ENCODE measurements around the gene ISG15.

The ISG15 gene

GRCh38 chr1:997993-998744 is 15.1 kb upstream of the ISG15 start:
- TF ChIP-seq, protein P1, sequence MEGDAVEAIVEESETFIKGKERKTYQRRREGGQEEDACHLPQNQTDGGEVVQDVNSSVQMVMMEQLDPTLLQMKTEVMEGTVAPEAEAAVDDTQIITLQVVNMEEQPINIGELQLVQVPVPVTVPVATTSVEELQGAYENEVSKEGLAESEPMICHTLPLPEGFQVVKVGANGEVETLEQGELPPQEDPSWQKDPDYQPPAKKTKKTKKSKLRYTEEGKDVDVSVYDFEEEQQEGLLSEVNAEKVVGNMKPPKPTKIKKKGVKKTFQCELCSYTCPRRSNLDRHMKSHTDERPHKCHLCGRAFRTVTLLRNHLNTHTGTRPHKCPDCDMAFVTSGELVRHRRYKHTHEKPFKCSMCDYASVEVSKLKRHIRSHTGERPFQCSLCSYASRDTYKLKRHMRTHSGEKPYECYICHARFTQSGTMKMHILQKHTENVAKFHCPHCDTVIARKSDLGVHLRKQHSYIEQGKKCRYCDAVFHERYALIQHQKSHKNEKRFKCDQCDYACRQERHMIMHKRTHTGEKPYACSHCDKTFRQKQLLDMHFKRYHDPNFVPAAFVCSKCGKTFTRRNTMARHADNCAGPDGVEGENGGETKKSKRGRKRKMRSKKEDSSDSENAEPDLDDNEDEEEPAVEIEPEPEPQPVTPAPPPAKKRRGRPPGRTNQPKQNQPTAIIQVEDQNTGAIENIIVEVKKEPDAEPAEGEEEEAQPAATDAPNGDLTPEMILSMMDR (IDR thresholded peaks at IDR 0.05; ENCODE audit: low read depth, low read length) = no peak
- no peak overlapping the region for H3K4me3 ChIP-seq (ENCODE audit: low read depth, low read length)
- H3K4me1 ChIP-seq = peaks cover 1% of the 10 kb centered on the region; the same call in 1 of the 2 replicates
- DNase-seq = peak; percentile 33
- H3K27me3 ChIP-seq = peaks cover 78% of the 10 kb centered on the region
- H3K36me3 ChIP-seq = no peaks in the 10 kb centered on the region
- H3K9me3 ChIP-seq = peaks cover 5% of the 10 kb centered on the region; the same call in 1 of the 2 replicates

DNA sequence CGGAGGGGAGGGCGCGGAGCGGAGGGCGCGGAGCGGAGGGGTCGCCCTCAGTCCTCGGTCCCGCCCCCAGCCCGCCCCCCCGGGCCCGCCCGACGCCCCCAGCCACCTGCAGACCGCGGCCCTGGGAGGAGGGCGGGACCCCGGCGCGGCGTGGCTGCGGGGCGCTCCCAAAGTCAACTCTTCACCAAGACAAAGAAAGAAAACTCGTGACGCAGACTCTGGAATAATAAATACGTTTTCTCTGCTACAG is 14.6 kb upstream of the ISG15 start:
- Histone ChIP-seq H3K27me3 (peaks cover 73% of the 10 kb centered on the region), H3K4me3 (ENCODE audit: low read depth, low read length) (no peak overlapping the region), H3K9me3 (peaks cover 5% of the 10 kb centered on the region; the same call in 1 of the 2 replicates), H3K4me1 (peaks cover 4% of the 10 kb centered on the region; the same call in 1 of the 2 replicates), H3K36me3 (no peaks in the 10 kb centered on the region)
- DNase-seq = no peak
- TF ChIP-seq, protein P1 (IDR thresholded peaks at IDR 0.05; ENCODE audit: low read depth, low read length) = no peak

- peak; percentile 38 for DNase-seq
- Histone ChIP-seq H3K9me3 (peaks cover 5% of the 10 kb centered on the region; the same call in 1 of the 2 replicates), H3K36me3 (no peaks in the 10 kb centered on the region), H3K4me3 (ENCODE audit: low read depth, low read length) (no peak overlapping the region), H3K4me1 (peaks cover 9% of the 10 kb centered on the region), H3K27me3 (peaks cover 69% of the 10 kb centered on the region)
- TF ChIP-seq, protein P1 (IDR thresholded peaks at IDR 0.05; ENCODE audit: low read depth, low read length) = no peak
These were observed 14.1 kb upstream of the ISG15 start for GRCh38 chr1:998995-999724.

GRCh38 chr1:999725-1000356 is 13.5 kb upstream of the ISG15 start, which contains the start of gene HES4:
TSS of gene HES4 (minus strand) at chr1:1000097. CDS start at chr1:999973, 124 bp downstream.
- Histone ChIP-seq H3K36me3 (no peaks in the 10 kb centered on the region), H3K27me3 (peaks cover 67% of the 10 kb centered on the region), H3K4me1 (peaks cover 16% of the 10 kb centered on the region), H3K4me3 (ENCODE audit: low read depth, low read length) (peak within 1 kb of the TSS; percentile 14; the same call in 1 of the 2 replicates), H3K9me3 (peaks cover 5% of the 10 kb centered on the region; the same call in 1 of the 2 replicates)
- DNase-seq = peak; percentile 57
- TF ChIP-seq, protein P1 (IDR thresholded peaks at IDR 0.05; ENCODE audit: low read depth, low read length) = no peak

GRCh38 chr1:1000357-1001056 is 12.8 kb upstream of the ISG15 start:
- H3K27me3 ChIP-seq = peaks cover 60% of the 10 kb centered on the region
- peak overlapping the region; percentile 14; the same call in 1 of the 2 replicates for H3K4me3 ChIP-seq (ENCODE audit: low read depth, low read length)
- peak; percentile 48 for DNase-seq
- peaks cover 5% of the 10 kb centered on the region; the same call in 1 of the 2 replicates for H3K9me3 ChIP-seq
- peaks cover 22% of the 10 kb centered on the region for H3K4me1 ChIP-seq
- TF ChIP-seq, protein P1 (IDR thresholded peaks at IDR 0.05; ENCODE audit: low read depth, low read length) = no peak
- no peaks in the 10 kb centered on the region for H3K36me3 ChIP-seq

All from BE2C (cell line).